GM12878 (cell line): Measurements from ENCODE around the gene RGP1. TPM values are rescaled to one million over a fixed set of nuclear protein-coding genes. Genes with fewer than 3 reads are reported as not detected.

Experiments used
- BCL11A ChIP-seq: IDR thresholded peaks from 2 replicates; pipeline ENCODE4 v1.6.1; 2011; ENCODE audit warnings: low read depth, low read length
- BHLHE40 ChIP-seq, 2 experiments: fragments of 450-650 bp in 1 of 2; IDR thresholded peaks; 2 replicates each; pipeline ENCODE4 v1.6.1; 2011 to 2017; ENCODE audit warnings: low read depth in 2 of 2, borderline replicate concordance in 1 of 2, improper control_type of control experiment in 1 of 2, low read length in 1 of 2, mild to moderate bottlenecking in 1 of 2
- CREB1 ChIP-seq: IDR thresholded peaks from 2 replicates; pipeline ENCODE4 v1.6.1; 2012; ENCODE audit warnings: low read depth, mild to moderate bottlenecking, inconsistent platforms
- FOS ChIP-seq: IDR thresholded peaks from 3 replicates; pipeline ENCODE4 v1.6.1; 2011; ENCODE audit warnings: borderline replicate concordance; ENCODE audit not compliant: insufficient read length; ENCODE audit errors: extremely low read depth
- GABPA ChIP-seq: IDR thresholded peaks from 2 replicates; pipeline ENCODE4 v1.6.1; 2014; ENCODE audit warnings: antibody characterized with exemption, low read depth, mild to moderate bottlenecking, inconsistent platforms
- NRF1 ChIP-seq: conservative IDR thresholded peaks from 2 replicates; pipeline ENCODE4 v1.6.1; 2011; ENCODE audit warnings: mild to moderate bottlenecking, low read depth, low read length, improper control_type of control experiment
- SMC3 ChIP-seq: IDR thresholded peaks from 2 replicates; pipeline ENCODE4 v1.6.1; 2011; ENCODE audit warnings: low read length, improper control_type of control experiment, borderline replicate concordance
- SREBF1 ChIP-seq: IDR thresholded peaks from 2 replicates; pipeline ENCODE4 v1.6.1; 2012; ENCODE audit warnings: mild to moderate bottlenecking, low read length
- SUPT20H ChIP-seq: IDR thresholded peaks from 2 replicates; pipeline ENCODE4 v1.6.1; 2011; ENCODE audit warnings: low read depth, mild to moderate bottlenecking, low read length, moderate library complexity, borderline replicate concordance; ENCODE audit not compliant: control insufficient read depth
- TARDBP ChIP-seq: IDR thresholded peaks from 2 replicates; pipeline ENCODE4 v1.6.1; 2016; ENCODE audit warnings: borderline replicate concordance
- TCF12 ChIP-seq: IDR thresholded peaks from 2 replicates; pipeline ENCODE4 v1.6.1; 2011; ENCODE audit warnings: low read depth, mild to moderate bottlenecking, low read length
- TCF3 ChIP-seq: IDR thresholded peaks from 2 replicates; pipeline ENCODE4 v1.6.1; 2012; ENCODE audit warnings: low read depth, mild to moderate bottlenecking, low read length, borderline replicate concordance; ENCODE audit not compliant: insufficient read depth
- YBX1 ChIP-seq: fragments of 450-650 bp; IDR thresholded peaks from 2 replicates; pipeline ENCODE4 v1.6.1; 2016; ENCODE audit warnings: antibody characterized with exemption
- YY1 ChIP-seq: IDR thresholded peaks from 2 replicates; pipeline ENCODE4 v1.6.1; 2011; ENCODE audit warnings: low read depth, mild to moderate bottlenecking, low read length
- polyA plus RNA-seq, 11 experiments: library from polyadenylated mRNA; depleted of rRNA in 4 of 11; unstranded in 6 of 11; stranded (reverse) in 5 of 11; fragments of >200 nt; fragmentation: Nextera tagmentation in 4 of 11; fragmentation: Illumina TruSeq in 1 of 11; extraction: Ambion mirVana in 4 of 11; extraction: Trizol in 1 of 11; gene quantifications; 1 replicate in 1 of 11; 2 replicates in 10 of 11; pipeline versions ENCODE4 v1.2.1 to v1.2.3, GENCODE V29; 2011 to 2016; ENCODE audit warnings: inconsistent platforms in 2 of 11, missing spikeins in 2 of 11, low read depth in 1 of 11
- total RNA-seq, 4 experiments: library from RNA; depleted of rRNA in 3 of 4; stranded (reverse); fragments of >200 nt in 3 of 4; fragmentation: Illumina TruSeq in 1 of 4; extraction: Trizol in 1 of 4; gene quantifications; 2 replicates each; pipeline versions ENCODE4 v1.2.1 to v1.2.3, GENCODE V29; 2013 to 2021
- TF ChIP-seq, protein P1 (sequence below): fragments of 450-650 bp; formaldehyde crosslinking; IDR thresholded peaks from 2 replicates; pipeline ENCODE4 v1.4.0; 2022; ENCODE audit warnings: mild to moderate bottlenecking, moderate library complexity
- TF ChIP-seq, protein P2 (sequence below): fragments of 450-650 bp; IDR thresholded peaks from 2 replicates; pipeline ENCODE4 v1.6.1; 2014; ENCODE audit warnings: mild to moderate bottlenecking
- TF ChIP-seq, protein P3 (sequence below): fragments of 450-650 bp; conservative IDR thresholded peaks from 2 replicates; pipeline ENCODE4 v1.6.1; 2017; ENCODE audit warnings: mild to moderate bottlenecking, moderate library complexity
- TF ChIP-seq, protein P4 (sequence below): IDR thresholded peaks from 2 replicates; pipeline ENCODE4 v1.6.1; 2011; ENCODE audit warnings: low read depth, low read length, improper control_type of control experiment, borderline replicate concordance
- TF ChIP-seq, protein P5 (sequence below): fragments of 450-650 bp; IDR thresholded peaks from 2 replicates; pipeline ENCODE4 v1.6.1; 2017; ENCODE audit warnings: mild to moderate bottlenecking, moderate library complexity

Gene RGP1
- total and polyA plus RNA-seq, 10 of the 15 experiments (the other 5 are each of a cell fraction or from before 2014, with no cell fraction given) = 0.44 to 14.9 (median 7.4) TPM

DNA sequence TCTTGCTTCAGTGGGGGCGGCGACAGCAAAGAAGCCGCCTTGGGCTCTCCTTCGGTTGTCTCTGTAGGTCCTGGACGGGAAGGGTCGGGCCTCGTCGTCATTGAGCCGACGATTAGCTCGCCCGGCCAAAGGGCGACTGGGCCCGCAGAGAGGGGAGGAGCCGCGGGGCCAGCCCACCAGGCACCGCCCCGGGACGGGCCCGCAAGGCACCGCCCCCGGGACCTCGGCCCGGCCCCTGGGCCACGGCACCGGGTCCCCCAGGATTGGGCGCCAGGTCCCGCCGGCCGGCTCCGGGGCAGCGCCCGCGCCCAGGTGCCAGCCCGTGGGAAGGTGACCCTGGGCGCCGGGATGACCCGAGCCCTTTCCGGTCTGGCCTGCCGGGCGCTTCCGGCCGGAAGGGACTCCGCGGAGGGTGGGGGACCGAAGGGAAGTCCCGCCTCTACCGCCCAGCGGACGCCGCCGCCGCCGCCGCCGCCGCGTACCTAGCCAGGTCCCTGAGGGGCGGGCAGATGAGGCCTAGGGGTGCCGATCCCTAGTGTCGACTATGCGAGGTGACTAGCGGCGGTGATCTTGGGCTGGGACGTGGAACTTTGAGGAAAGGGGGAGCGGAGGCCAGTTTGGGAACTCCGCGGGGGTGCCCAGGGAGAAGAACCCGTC is at the start of gene RGP1, which contains the start of gene GBA2 (continued):
- TF ChIP-seq SMC3 (no peak), BHLHE40 (IDR thresholded peaks at IDR 0.05; ENCODE audit: borderline replicate concordance in 1 of 2, low read depth in 2 of 2, low read length in 1 of 2) (peak in 1 of 2 experiments; percentile 69; a peak in 1 of 4 replicates), TCF12 (no peak), NRF1 (no peak), FOS (no peak), SREBF1 (no peak), YY1 (no peak), TCF3 (no peak), BCL11A (no peak), CREB1 (peak; percentile 44), TARDBP (no peak), YBX1 (no peak), SUPT20H (no peak), GABPA (peak; percentile 89)
- TF ChIP-seq, protein P1, sequence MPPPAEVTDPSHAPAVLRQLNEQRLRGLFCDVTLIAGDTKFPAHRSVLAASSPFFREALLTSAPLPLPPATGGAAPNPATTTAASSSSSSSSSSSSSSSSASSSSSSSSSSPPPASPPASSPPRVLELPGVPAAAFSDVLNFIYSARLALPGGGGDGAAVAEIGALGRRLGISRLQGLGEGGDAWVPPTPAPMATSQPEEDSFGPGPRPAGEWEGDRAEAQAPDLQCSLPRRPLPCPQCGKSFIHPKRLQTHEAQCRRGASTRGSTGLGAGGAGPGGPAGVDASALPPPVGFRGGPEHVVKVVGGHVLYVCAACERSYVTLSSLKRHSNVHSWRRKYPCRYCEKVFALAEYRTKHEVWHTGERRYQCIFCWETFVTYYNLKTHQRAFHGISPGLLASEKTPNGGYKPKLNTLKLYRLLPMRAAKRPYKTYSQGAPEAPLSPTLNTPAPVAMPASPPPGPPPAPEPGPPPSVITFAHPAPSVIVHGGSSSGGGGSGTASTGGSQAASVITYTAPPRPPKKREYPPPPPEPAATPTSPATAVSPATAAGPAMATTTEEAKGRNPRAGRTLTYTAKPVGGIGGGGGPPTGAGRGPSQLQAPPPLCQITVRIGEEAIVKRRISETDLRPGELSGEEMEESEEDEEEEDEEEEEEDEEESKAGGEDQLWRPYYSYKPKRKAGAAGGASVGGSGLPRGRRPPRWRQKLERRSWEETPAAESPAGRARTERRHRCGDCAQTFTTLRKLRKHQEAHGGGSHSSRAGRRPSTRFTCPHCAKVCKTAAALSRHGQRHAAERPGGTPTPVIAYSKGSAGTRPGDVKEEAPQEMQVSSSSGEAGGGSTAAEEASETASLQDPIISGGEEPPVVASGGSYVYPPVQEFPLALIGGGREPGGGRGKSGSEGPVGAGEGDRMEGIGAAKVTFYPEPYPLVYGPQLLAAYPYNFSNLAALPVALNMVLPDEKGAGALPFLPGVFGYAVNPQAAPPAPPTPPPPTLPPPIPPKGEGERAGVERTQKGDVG = no peak
- TF ChIP-seq, protein P2, sequence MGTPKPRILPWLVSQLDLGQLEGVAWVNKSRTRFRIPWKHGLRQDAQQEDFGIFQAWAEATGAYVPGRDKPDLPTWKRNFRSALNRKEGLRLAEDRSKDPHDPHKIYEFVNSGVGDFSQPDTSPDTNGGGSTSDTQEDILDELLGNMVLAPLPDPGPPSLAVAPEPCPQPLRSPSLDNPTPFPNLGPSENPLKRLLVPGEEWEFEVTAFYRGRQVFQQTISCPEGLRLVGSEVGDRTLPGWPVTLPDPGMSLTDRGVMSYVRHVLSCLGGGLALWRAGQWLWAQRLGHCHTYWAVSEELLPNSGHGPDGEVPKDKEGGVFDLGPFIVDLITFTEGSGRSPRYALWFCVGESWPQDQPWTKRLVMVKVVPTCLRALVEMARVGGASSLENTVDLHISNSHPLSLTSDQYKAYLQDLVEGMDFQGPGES = no peak
- TF ChIP-seq, protein P3, sequence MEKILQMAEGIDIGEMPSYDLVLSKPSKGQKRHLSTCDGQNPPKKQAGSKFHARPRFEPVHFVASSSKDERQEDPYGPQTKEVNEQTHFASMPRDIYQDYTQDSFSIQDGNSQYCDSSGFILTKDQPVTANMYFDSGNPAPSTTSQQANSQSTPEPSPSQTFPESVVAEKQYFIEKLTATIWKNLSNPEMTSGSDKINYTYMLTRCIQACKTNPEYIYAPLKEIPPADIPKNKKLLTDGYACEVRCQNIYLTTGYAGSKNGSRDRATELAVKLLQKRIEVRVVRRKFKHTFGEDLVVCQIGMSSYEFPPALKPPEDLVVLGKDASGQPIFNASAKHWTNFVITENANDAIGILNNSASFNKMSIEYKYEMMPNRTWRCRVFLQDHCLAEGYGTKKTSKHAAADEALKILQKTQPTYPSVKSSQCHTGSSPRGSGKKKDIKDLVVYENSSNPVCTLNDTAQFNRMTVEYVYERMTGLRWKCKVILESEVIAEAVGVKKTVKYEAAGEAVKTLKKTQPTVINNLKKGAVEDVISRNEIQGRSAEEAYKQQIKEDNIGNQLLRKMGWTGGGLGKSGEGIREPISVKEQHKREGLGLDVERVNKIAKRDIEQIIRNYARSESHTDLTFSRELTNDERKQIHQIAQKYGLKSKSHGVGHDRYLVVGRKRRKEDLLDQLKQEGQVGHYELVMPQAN = peak; percentile 84
- TF ChIP-seq, protein P4, sequence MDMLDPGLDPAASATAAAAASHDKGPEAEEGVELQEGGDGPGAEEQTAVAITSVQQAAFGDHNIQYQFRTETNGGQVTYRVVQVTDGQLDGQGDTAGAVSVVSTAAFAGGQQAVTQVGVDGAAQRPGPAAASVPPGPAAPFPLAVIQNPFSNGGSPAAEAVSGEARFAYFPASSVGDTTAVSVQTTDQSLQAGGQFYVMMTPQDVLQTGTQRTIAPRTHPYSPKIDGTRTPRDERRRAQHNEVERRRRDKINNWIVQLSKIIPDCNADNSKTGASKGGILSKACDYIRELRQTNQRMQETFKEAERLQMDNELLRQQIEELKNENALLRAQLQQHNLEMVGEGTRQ = no peak
- TF ChIP-seq, protein P5, sequence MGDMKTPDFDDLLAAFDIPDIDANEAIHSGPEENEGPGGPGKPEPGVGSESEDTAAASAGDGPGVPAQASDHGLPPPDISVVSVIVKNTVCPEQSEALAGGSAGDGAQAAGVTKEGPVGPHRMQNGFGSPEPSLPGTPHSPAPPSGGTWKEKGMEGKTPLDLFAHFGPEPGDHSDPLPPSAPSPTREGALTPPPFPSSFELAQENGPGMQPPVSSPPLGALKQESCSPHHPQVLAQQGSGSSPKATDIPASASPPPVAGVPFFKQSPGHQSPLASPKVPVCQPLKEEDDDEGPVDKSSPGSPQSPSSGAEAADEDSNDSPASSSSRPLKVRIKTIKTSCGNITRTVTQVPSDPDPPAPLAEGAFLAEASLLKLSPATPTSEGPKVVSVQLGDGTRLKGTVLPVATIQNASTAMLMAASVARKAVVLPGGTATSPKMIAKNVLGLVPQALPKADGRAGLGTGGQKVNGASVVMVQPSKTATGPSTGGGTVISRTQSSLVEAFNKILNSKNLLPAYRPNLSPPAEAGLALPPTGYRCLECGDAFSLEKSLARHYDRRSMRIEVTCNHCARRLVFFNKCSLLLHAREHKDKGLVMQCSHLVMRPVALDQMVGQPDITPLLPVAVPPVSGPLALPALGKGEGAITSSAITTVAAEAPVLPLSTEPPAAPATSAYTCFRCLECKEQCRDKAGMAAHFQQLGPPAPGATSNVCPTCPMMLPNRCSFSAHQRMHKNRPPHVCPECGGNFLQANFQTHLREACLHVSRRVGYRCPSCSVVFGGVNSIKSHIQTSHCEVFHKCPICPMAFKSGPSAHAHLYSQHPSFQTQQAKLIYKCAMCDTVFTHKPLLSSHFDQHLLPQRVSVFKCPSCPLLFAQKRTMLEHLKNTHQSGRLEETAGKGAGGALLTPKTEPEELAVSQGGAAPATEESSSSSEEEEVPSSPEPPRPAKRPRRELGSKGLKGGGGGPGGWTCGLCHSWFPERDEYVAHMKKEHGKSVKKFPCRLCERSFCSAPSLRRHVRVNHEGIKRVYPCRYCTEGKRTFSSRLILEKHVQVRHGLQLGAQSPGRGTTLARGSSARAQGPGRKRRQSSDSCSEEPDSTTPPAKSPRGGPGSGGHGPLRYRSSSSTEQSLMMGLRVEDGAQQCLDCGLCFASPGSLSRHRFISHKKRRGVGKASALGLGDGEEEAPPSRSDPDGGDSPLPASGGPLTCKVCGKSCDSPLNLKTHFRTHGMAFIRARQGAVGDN = peak; percentile 87
